Stimulated activated CD4-positive, alpha-beta T cell treated with anti-CD3 and anti-CD28 coated beads, Interleukin-2, amount 100 ng/mL, for 24 hours (primary cell): ENCODE data around the gene BET1.

ENCODE experiments used
- DNase-seq, 2 donors: peaks; one replicate each; pipeline ENCODE4 v3.0.0-alpha.2; 2020

The BET1 gene

GRCh38 chr7:93955304-93955703 is 48.9 kb downstream of the BET1 start:
- DNase-seq: no peak

GRCh38 chr7:93949423-93949822 is 54.7 kb downstream of the BET1 start:
- no peak for DNase-seq

GRCh38 chr7:93948873-93949272 is 55.3 kb downstream of the BET1 start:
- no peak for DNase-seq

GRCh38 chr7:93948106-93948505 is 56.0 kb downstream of the BET1 start:
- DNase-seq: no peak

GRCh38 chr7:93945756-93946535 is 58.2 kb downstream of the BET1 start:
- no peak for DNase-seq

GRCh38 chr7:93945083-93945482 is 59.1 kb downstream of the BET1 start:
- no peak for DNase-seq

- DNase-seq: no peak
Observed at GRCh38 chr7:93944673-93945072, 59.5 kb downstream of the BET1 start.

- no peak for DNase-seq
Observed at GRCh38 chr7:93943816-93944540, 60.2 kb downstream of the BET1 start.
